Smooth muscle cell (in vitro differentiated cells): Measurements from ENCODE around the gene PRKAB2. TPM values are rescaled to one million over a fixed set of nuclear protein-coding genes. Genes with fewer than 3 reads are reported as not detected.
"Not testable (repeated sequence)": the region's sequence is repeated elsewhere in the genome, so short reads cannot be mapped to it uniquely, and the experiment has no call there.

Experiments
- DNase-seq: peaks from one replicate; lab custom pipeline; 2025; ENCODE audit not compliant: unreplicated experiment; lab: John Stamatoyannopoulos, UW
- H2AFZ ChIP-seq: fragments of 200-600 bp; sonication (generic); 2 replicates; pipeline ENCODE4 v1.6.0; 2016; ENCODE audit warnings: antibody characterized with exemption, low read depth, mild to moderate bottlenecking
- H3F3A ChIP-seq: fragments of 200-600 bp; sonication (generic); 2 replicates; pipeline ENCODE4 v1.6.0; 2017; ENCODE audit warnings: antibody characterized with exemption, low read depth
- H3K27ac ChIP-seq: fragments of 200-600 bp; sonication (generic); 2 replicates; pipeline ENCODE4 v1.5.1; 2016; ENCODE audit warnings: low read depth, mild to moderate bottlenecking
- H3K27me3 ChIP-seq: fragments of 200-600 bp; sonication (generic); 2 replicates; pipeline ENCODE4 v1.6.1; 2016; ENCODE audit warnings: low read depth, mild to moderate bottlenecking
- H3K36me3 ChIP-seq: fragments of 200-600 bp; sonication (generic); 2 replicates; pipeline ENCODE4 v1.5.1; 2016; ENCODE audit warnings: low read depth
- H3K4me1 ChIP-seq: fragments of 200-600 bp; sonication (generic); 2 replicates; pipeline ENCODE4 v1.5.1; 2016; ENCODE audit warnings: low read depth
- H3K4me2 ChIP-seq: fragments of 200-600 bp; sonication (generic); 2 replicates; pipeline ENCODE4 v1.6.0; 2016; ENCODE audit warnings: mild to moderate bottlenecking
- H3K4me3 ChIP-seq: fragments of 200-600 bp; sonication (generic); 2 replicates; pipeline ENCODE4 v1.5.1; 2016; ENCODE audit warnings: mild to moderate bottlenecking
- H3K79me2 ChIP-seq: fragments of 200-600 bp; sonication (generic); 2 replicates; pipeline ENCODE4 v1.6.0; 2016; ENCODE audit warnings: low read depth, mild to moderate bottlenecking
- H3K9ac ChIP-seq: fragments of 200-600 bp; sonication (generic); 2 replicates; pipeline ENCODE4 v1.6.0; 2016; ENCODE audit warnings: low read depth
- H3K9me3 ChIP-seq: fragments of 200-600 bp; sonication (generic); replicated peaks from 2 replicates; pipeline ENCODE4 v1.5.1; 2016; ENCODE audit warnings: low read depth
- H4K20me1 ChIP-seq: fragments of 200-600 bp; sonication (generic); 2 replicates; pipeline ENCODE4 v1.6.0; 2016; ENCODE audit warnings: low read depth
- CTCF ChIP-seq: fragments of 200-600 bp; sonication (generic); IDR thresholded peaks from 2 replicates; pipeline ENCODE4 v1.5.1; 2017; ENCODE audit warnings: borderline replicate concordance, mild to moderate bottlenecking, antibody characterized with exemption; ENCODE audit not compliant: insufficient read depth, poor library complexity, severe bottlenecking
- WGBS: methylation state at CpG from one replicate; pipeline ENCODE4 v1.1.7; 2016; ENCODE audit warnings: low lambda C conversion rate; 5-methylcytosine and 5-hydroxymethylcytosine counted together
- polyA plus RNA-seq: library from polyadenylated mRNA; unstranded; fragments of >200 nt; fragmentation: Nextera tagmentation; extraction: Ambion mirVana; gene quantifications from 2 replicates; pipeline ENCODE4 v1.2.1, GENCODE V29; 2016
- total RNA-seq: library from RNA; depleted of rRNA; stranded (reverse); fragments of >200 nt; gene quantifications from 2 replicates; pipeline ENCODE4 v1.2.3, GENCODE V29; 2014

PRKAB2 gene
- total and polyA plus RNA-seq, 2 experiments from 2014 or later, result 22.9 to 50.8 TPM

- not testable (repeated sequence) for H3K9ac ChIP-seq, H2AFZ ChIP-seq, H4K20me1 ChIP-seq, H3K27me3 ChIP-seq, H3K4me2 ChIP-seq, H3K4me3 ChIP-seq, H3F3A ChIP-seq, H3K36me3 ChIP-seq, DNase-seq, H3K27ac ChIP-seq, H3K9me3 ChIP-seq, H3K4me1 ChIP-seq, H3K79me2 ChIP-seq
- WGBS, result 55% methylated on average over 1 of the region's 1 CpG
Measured at GRCh38 chr1:147114353-147114752, 57.9 kb downstream of the PRKAB2 start.

- Histone ChIP-seq H3K36me3 (no peaks in the 10 kb centered on the region), H2AFZ (no peak overlapping the region), H3K4me1 (no peaks in the 10 kb centered on the region), H3K27ac (no peak overlapping the region), H3K9me3 (no peaks in the 10 kb centered on the region), H3K27me3 (no peaks in the 10 kb centered on the region), H3K4me2 (no peak overlapping the region), H3F3A (no peaks in the 10 kb centered on the region), H3K79me2 (no peaks in the 10 kb centered on the region), H4K20me1 (no peaks in the 10 kb centered on the region), H3K4me3 (no peak overlapping the region), H3K9ac (no peak overlapping the region)
- WGBS, result 78% methylated on average over 7 of the region's 7 CpGs
- DNase-seq, result no peak
- TF ChIP-seq CTCF, result no peak
Measured at GRCh38 chr1:147111381-147112130, 60.7 kb downstream of the PRKAB2 start.

GRCh38 chr1:147110872-147111271, 61.4 kb downstream of the PRKAB2 start:
- H3K79me2 ChIP-seq, result no peaks in the 10 kb centered on the region
- no peaks in the 10 kb centered on the region for H3K36me3 ChIP-seq
- H3F3A ChIP-seq, result no peaks in the 10 kb centered on the region
- DNase-seq, result no peak
- no peak overlapping the region for H3K4me3 ChIP-seq
- no peaks in the 10 kb centered on the region for H3K9me3 ChIP-seq
- no peaks in the 10 kb centered on the region for H3K27me3 ChIP-seq
- H2AFZ ChIP-seq, result no peak overlapping the region
- H3K4me2 ChIP-seq, result no peak overlapping the region
- H3K27ac ChIP-seq, result no peak overlapping the region
- H4K20me1 ChIP-seq, result no peaks in the 10 kb centered on the region
- H3K4me1 ChIP-seq, result no peaks in the 10 kb centered on the region
- no peak for TF ChIP-seq CTCF
- 89% methylated on average over 1 of the region's 1 CpG for WGBS
- no peak overlapping the region for H3K9ac ChIP-seq

GRCh38 chr1:147110434-147110833, 61.8 kb downstream of the PRKAB2 start:
- no peaks in the 10 kb centered on the region for H3K4me1 ChIP-seq
- H3F3A ChIP-seq, result no peaks in the 10 kb centered on the region
- H3K27ac ChIP-seq, result no peak overlapping the region
- no peaks in the 10 kb centered on the region for H3K9me3 ChIP-seq
- TF ChIP-seq CTCF, result no peak
- H3K4me3 ChIP-seq, result no peak overlapping the region
- no peak overlapping the region for H2AFZ ChIP-seq
- 89% methylated on average over 1 of the region's 1 CpG for WGBS
- no peaks in the 10 kb centered on the region for H3K36me3 ChIP-seq
- no peak for DNase-seq
- H3K4me2 ChIP-seq, result no peak overlapping the region
- H4K20me1 ChIP-seq, result no peaks in the 10 kb centered on the region
- H3K27me3 ChIP-seq, result no peaks in the 10 kb centered on the region
- H3K79me2 ChIP-seq, result no peaks in the 10 kb centered on the region
- no peak overlapping the region for H3K9ac ChIP-seq
